Neural cell (in vitro differentiated cells): ENCODE results near the gene TRPM3. TPM values are rescaled to one million over a fixed set of nuclear protein-coding genes. Genes with fewer than 3 reads are reported as not detected.

ENCODE experiments used
- H2AFZ ChIP-seq: fragments of 200-600, 300-800 bp; sonication (generic), shearing (Covaris generic); 2 replicates; pipeline ENCODE4 v1.6.0; 2014; ENCODE audit warnings: low read depth, mild to moderate bottlenecking, antibody characterized with exemption, low read length, moderate library complexity
- H3F3A ChIP-seq: fragments of 200-600 bp; shearing (Covaris generic); 2 replicates; pipeline ENCODE4 v1.6.1; 2016; ENCODE audit warnings: mild to moderate bottlenecking, moderate library complexity, mixed read lengths, antibody characterized with exemption, low read length; ENCODE audit not compliant: insufficient read depth, poor library complexity, severe bottlenecking
- H3K27ac ChIP-seq: fragments of 200-600, 300-800 bp; sonication (generic), shearing (Covaris generic); 2 replicates; pipeline ENCODE4 v1.5.1; 2014; ENCODE audit warnings: mild to moderate bottlenecking, low read length, moderate library complexity
- H3K27me3 ChIP-seq: fragments of 300-800, 200-600 bp; sonication (generic), shearing (Covaris generic); 2 replicates; pipeline ENCODE4 v1.6.0; 2014; ENCODE audit warnings: mild to moderate bottlenecking, low read depth, low read length, moderate library complexity; ENCODE audit not compliant: insufficient read depth
- H3K36me3 ChIP-seq: fragments of 300-800, 200-600 bp; sonication (generic), shearing (Covaris generic); 2 replicates; pipeline ENCODE4 v1.5.1; 2014; ENCODE audit warnings: mild to moderate bottlenecking, antibody characterized with exemption, low read length, moderate library complexity; ENCODE audit not compliant: insufficient read depth
- H3K4me2 ChIP-seq: fragments of 300-800, 200-600 bp; sonication (generic), shearing (Covaris generic); 2 replicates; pipeline ENCODE4 v1.6.0; 2014; ENCODE audit warnings: mild to moderate bottlenecking, low read length
- H3K4me3 ChIP-seq: fragments of 300-800, 200-600 bp; sonication (generic), shearing (Covaris generic); 2 replicates; pipeline ENCODE4 v1.5.1; 2014; ENCODE audit warnings: mild to moderate bottlenecking, low read length, moderate library complexity
- H3K79me2 ChIP-seq: fragments of 200-600 bp; shearing (Covaris generic); replicated peaks from 2 replicates; pipeline ENCODE4 v1.6.0; 2014; ENCODE audit warnings: mild to moderate bottlenecking, low read length, moderate library complexity; ENCODE audit not compliant: insufficient read depth
- H3K9ac ChIP-seq: fragments of 300-800, 200-600 bp; sonication (generic), shearing (Covaris generic); 2 replicates; pipeline ENCODE4 v1.6.1; 2016; ENCODE audit warnings: mild to moderate bottlenecking, low read length, mixed read lengths
- H3K9me2 ChIP-seq: fragments of 200-600 bp; shearing (Covaris generic); 2 replicates; pipeline ENCODE4 v1.6.1; 2016; ENCODE audit warnings: mild to moderate bottlenecking, low read length, mixed read lengths; ENCODE audit not compliant: insufficient read depth
- H3K9me3 ChIP-seq: fragments of 200-600, 300-800 bp; sonication (generic), shearing (Covaris generic); 2 replicates; pipeline ENCODE4 v1.6.1; 2016; ENCODE audit warnings: mild to moderate bottlenecking, mixed run types, low read length, moderate library complexity, mixed read lengths
- H4K20me1 ChIP-seq: fragments of 200-600 bp; shearing (Covaris generic); 2 replicates; pipeline ENCODE4 v1.6.1; 2016; ENCODE audit warnings: mild to moderate bottlenecking, mixed run types; ENCODE audit not compliant: insufficient read depth
- EP300 ChIP-seq: fragments of 450-650 bp; conservative IDR thresholded peaks from 2 replicates; pipeline ENCODE4 v1.6.1; 2014; ENCODE audit warnings: antibody characterized with exemption, mild to moderate bottlenecking, moderate library complexity; ENCODE audit not compliant: poor library complexity, severe bottlenecking
- EZH2 ChIP-seq: fragments of 200-600, 300-800 bp; shearing (Covaris generic), sonication (generic); IDR thresholded peaks from 2 replicates; pipeline ENCODE4 v1.6.1; 2014; ENCODE audit warnings: antibody characterized with exemption, low read length, borderline replicate concordance, mild to moderate bottlenecking; ENCODE audit not compliant: insufficient read depth, poor library complexity, severe bottlenecking
- MXI1 ChIP-seq: fragments of 450-650 bp; conservative IDR thresholded peaks from 2 replicates; pipeline ENCODE4 v1.6.1; 2014; ENCODE audit warnings: antibody characterized with exemption, mild to moderate bottlenecking; ENCODE audit not compliant: poor library complexity, severe bottlenecking
- POLR2AphosphoS5 ChIP-seq: IDR thresholded peaks from 2 replicates; pipeline ENCODE4 v1.6.1; 2012
- RAD21 ChIP-seq: fragments of 450-650 bp; conservative IDR thresholded peaks from 2 replicates; pipeline ENCODE4 v1.6.1; 2014; ENCODE audit warnings: antibody characterized with exemption, mild to moderate bottlenecking, moderate library complexity
- SMC3 ChIP-seq: fragments of 450-650 bp; conservative IDR thresholded peaks from 2 replicates; pipeline ENCODE4 v1.6.1; 2014; ENCODE audit warnings: antibody characterized with exemption, mild to moderate bottlenecking, moderate library complexity; ENCODE audit not compliant: poor library complexity
- TAF1 ChIP-seq: IDR thresholded peaks from 2 replicates; pipeline ENCODE4 v1.6.1; 2012; ENCODE audit warnings: low read depth
- polyA plus RNA-seq: library from polyadenylated mRNA; depleted of rRNA; stranded (reverse); fragments of >200 nt; gene quantifications from 2 replicates; pipeline ENCODE4 v1.2.3, GENCODE V29; 2014
- TF ChIP-seq, protein P1 (sequence below): IDR thresholded peaks from 2 replicates; pipeline ENCODE4 v1.6.1; 2012; ENCODE audit warnings: borderline replicate concordance
- TF ChIP-seq, protein P2 (sequence below): fragments of 450-650 bp; IDR thresholded peaks from 2 replicates; pipeline ENCODE4 v1.5.1; 2014; ENCODE audit warnings: antibody characterized with exemption, mild to moderate bottlenecking, moderate library complexity; ENCODE audit not compliant: poor library complexity, severe bottlenecking

Gene TRPM3
- polyA plus RNA-seq, 1 donor from 2014 or later = 1.3 TPM

DNA sequence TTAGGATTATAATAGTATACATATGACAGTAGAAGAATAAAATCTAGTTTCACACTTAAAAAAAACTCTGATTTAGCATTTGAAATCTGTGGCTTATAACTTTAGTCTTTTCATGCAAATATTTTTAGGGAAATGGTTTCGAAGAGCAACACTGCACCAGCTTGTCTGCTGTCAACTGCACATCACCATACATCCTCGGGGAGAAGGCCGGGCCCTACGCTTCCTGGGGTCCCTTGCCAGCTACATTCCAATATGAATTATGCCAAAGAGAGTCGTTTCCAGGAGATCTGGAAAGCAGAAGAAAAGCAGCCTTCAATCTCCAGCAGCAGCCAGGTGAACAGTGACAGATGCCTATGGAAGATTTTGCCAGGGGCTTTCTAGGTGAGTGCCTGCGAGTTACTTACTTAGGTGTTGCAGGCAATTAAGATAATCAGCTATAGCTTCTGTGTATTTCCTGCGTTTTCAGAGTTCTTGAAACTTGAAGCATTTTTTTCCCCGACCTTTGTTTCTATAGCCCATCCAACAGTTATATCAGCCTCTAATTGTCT lies 166.8 kb downstream of the TRPM3 start:
- Histone ChIP-seq H4K20me1 (no peaks in the 10 kb centered on the region), H3K36me3 (no peaks in the 10 kb centered on the region), H3K9me2 (no peaks in the 10 kb centered on the region), H3F3A (peaks cover 3% of the 10 kb centered on the region), H3K27me3 (no peaks in the 10 kb centered on the region), H3K9ac (no peak overlapping the region), H2AFZ (no peak overlapping the region), H3K4me3 (no peak overlapping the region), H3K27ac (no peak overlapping the region), H3K79me2 (no peaks in the 10 kb centered on the region), H3K9me3 (no peaks in the 10 kb centered on the region), H3K4me2 (no peak overlapping the region)
- TF ChIP-seq RAD21 (no peak), SMC3 (no peak), POLR2AphosphoS5 (no peak), EP300 (no peak), EZH2 (no peak)
- TF ChIP-seq, protein P1, sequence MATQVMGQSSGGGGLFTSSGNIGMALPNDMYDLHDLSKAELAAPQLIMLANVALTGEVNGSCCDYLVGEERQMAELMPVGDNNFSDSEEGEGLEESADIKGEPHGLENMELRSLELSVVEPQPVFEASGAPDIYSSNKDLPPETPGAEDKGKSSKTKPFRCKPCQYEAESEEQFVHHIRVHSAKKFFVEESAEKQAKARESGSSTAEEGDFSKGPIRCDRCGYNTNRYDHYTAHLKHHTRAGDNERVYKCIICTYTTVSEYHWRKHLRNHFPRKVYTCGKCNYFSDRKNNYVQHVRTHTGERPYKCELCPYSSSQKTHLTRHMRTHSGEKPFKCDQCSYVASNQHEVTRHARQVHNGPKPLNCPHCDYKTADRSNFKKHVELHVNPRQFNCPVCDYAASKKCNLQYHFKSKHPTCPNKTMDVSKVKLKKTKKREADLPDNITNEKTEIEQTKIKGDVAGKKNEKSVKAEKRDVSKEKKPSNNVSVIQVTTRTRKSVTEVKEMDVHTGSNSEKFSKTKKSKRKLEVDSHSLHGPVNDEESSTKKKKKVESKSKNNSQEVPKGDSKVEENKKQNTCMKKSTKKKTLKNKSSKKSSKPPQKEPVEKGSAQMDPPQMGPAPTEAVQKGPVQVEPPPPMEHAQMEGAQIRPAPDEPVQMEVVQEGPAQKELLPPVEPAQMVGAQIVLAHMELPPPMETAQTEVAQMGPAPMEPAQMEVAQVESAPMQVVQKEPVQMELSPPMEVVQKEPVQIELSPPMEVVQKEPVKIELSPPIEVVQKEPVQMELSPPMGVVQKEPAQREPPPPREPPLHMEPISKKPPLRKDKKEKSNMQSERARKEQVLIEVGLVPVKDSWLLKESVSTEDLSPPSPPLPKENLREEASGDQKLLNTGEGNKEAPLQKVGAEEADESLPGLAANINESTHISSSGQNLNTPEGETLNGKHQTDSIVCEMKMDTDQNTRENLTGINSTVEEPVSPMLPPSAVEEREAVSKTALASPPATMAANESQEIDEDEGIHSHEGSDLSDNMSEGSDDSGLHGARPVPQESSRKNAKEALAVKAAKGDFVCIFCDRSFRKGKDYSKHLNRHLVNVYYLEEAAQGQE = no peak

- Histone ChIP-seq H3K9me3 (no peaks in the 10 kb centered on the region), H3K36me3 (no peaks in the 10 kb centered on the region), H3K4me3 (no peak overlapping the region), H2AFZ (no peak overlapping the region), H3F3A (peaks cover 3% of the 10 kb centered on the region), H3K9ac (no peak overlapping the region), H3K9me2 (no peaks in the 10 kb centered on the region), H3K27me3 (no peaks in the 10 kb centered on the region), H4K20me1 (no peaks in the 10 kb centered on the region), H3K4me2 (no peak overlapping the region), H3K27ac (no peak overlapping the region), H3K79me2 (no peaks in the 10 kb centered on the region)
- no peak for TF ChIP-seq MXI1
- no peak for TF ChIP-seq POLR2AphosphoS5
- no peak for TF ChIP-seq RAD21
These were observed 167.3 kb downstream of the TRPM3 start for GRCh38 chr9:70954126-70954525.

DNA sequence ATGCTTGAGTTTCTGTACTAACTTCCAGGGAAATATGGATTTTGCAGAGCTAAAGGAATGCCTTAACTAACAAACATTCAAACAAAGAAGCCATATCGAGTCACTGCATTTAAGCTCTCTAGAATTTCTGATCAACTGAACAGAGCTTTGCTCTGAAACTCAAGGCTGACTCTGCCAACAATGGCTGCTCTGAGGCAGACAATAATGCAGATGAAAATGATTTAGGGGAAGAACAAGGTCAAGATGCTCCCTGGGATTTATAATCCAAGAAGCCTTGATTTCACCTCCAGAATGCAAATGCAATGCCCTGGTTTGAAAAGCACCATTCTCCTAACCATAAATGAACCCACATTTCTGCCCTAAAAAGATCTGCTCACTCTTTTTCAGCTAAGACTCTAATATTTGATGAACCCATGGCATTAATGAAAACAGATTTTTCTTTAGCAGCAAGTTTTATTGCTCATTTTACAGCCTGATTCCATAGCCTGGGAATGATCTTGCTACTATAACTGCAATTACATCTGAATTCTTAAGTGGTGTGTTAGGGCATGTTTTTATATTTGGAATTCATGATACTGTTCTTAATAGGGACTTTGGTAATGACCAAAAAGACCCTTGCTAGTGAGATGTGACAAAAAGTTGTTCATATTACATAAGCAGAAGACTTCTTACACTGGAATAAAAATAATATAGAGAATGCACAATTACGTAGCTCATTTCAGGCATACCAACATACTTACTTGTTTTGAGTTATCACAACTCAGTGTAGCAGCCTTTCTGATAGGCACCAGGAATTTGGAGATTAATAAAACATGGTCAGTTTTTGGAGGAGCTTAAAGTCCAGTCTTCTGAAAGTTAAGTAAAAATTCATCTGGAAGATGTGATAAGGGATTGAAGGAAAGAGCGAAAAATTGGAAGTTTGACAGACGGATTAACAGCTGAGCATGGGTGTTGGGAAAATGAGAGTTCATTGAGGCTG lies 169.4 kb downstream of the TRPM3 start:
- no peak overlapping the region for H3K9ac ChIP-seq
- no peaks in the 10 kb centered on the region for H4K20me1 ChIP-seq
- H2AFZ ChIP-seq = no peak overlapping the region
- no peaks in the 10 kb centered on the region for H3K27me3 ChIP-seq
- H3K79me2 ChIP-seq = no peaks in the 10 kb centered on the region
- no peaks in the 10 kb centered on the region for H3K9me3 ChIP-seq
- H3K4me2 ChIP-seq = no peak overlapping the region
- H3K9me2 ChIP-seq = no peaks in the 10 kb centered on the region
- peaks cover 3% of the 10 kb centered on the region for H3F3A ChIP-seq
- H3K36me3 ChIP-seq = no peaks in the 10 kb centered on the region
- H3K4me3 ChIP-seq = no peak overlapping the region
- no peak overlapping the region for H3K27ac ChIP-seq
- no peak for TF ChIP-seq POLR2AphosphoS5
- TF ChIP-seq, protein P2, sequence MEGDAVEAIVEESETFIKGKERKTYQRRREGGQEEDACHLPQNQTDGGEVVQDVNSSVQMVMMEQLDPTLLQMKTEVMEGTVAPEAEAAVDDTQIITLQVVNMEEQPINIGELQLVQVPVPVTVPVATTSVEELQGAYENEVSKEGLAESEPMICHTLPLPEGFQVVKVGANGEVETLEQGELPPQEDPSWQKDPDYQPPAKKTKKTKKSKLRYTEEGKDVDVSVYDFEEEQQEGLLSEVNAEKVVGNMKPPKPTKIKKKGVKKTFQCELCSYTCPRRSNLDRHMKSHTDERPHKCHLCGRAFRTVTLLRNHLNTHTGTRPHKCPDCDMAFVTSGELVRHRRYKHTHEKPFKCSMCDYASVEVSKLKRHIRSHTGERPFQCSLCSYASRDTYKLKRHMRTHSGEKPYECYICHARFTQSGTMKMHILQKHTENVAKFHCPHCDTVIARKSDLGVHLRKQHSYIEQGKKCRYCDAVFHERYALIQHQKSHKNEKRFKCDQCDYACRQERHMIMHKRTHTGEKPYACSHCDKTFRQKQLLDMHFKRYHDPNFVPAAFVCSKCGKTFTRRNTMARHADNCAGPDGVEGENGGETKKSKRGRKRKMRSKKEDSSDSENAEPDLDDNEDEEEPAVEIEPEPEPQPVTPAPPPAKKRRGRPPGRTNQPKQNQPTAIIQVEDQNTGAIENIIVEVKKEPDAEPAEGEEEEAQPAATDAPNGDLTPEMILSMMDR = no peak
- TF ChIP-seq, protein P1 = no peak
- no peak for TF ChIP-seq EP300
- TF ChIP-seq TAF1 = no peak
- TF ChIP-seq MXI1 = no peak
- no peak for TF ChIP-seq RAD21
- no peak for TF ChIP-seq EZH2
- TF ChIP-seq SMC3 = no peak
